Transverse colon (tissue), 3 donors: Measurements from ENCODE around the gene SLIT3.

Experiments
- CTCF ChIP-seq, 5 experiments: fragments of 200-600 bp in 3 of 5; fragments of 450-650 bp in 2 of 5; sonication (generic) in 3 of 5; IDR thresholded peaks; 1 replicate in 2 of 5; 2 replicates in 3 of 5; pipeline ENCODE4 v1.5.1; 2016 to 2017; ENCODE audit warnings: antibody characterized with exemption in 5 of 5, inconsistent platforms in 3 of 5, mild to moderate bottlenecking in 2 of 5, moderate library complexity in 1 of 5
- POLR2A ChIP-seq: fragments of 450-650 bp; IDR thresholded peaks from one replicate; pipeline ENCODE4 v1.6.1; 2016; ENCODE audit warnings: antibody characterized with exemption, mild to moderate bottlenecking, moderate library complexity

GRCh38 chr5:169169783-169170182 lies 131.2 kb downstream of the SLIT3 start:
- TF ChIP-seq CTCF (IDR thresholded peaks at IDR 0.05) (no peak), POLR2A (no peak)
